Stomach (tissue), 9 donors: ENCODE data around the gene PROCR. TPM values are rescaled to one million over a fixed set of nuclear protein-coding genes. Genes with fewer than 3 reads are reported as not detected.
"Not testable (repeated sequence)": the region's sequence is repeated elsewhere in the genome, so short reads cannot be mapped to it uniquely, and the experiment has no call there.

ENCODE experiments used
- DNase-seq, 2 donors: peaks; one replicate each; pipeline versions ENCODE4 v3.0.0 to v3.0.0-alpha.2; 2013 to 2019
- H3K27ac ChIP-seq, 5 donors: fragments of 200-600 bp in 4 of 5; sonication (generic) in 4 of 5; one replicate each; pipeline ENCODE4 v1.5.1; 2013 to 2019; ENCODE audit warnings: mild to moderate bottlenecking in 1 of 5, moderate library complexity in 1 of 5
- H3K27me3 ChIP-seq, 3 donors: fragments of 200-600 bp; sonication (generic); one replicate each; pipeline ENCODE4 v1.5.1; 2017 to 2019; ENCODE audit warnings: mixed run types in 1 of 3
- H3K36me3 ChIP-seq, 4 donors: fragments of 200-600 bp; sonication (generic); 1 replicate in 3 of 4; 2 replicates in 1 of 4; pipeline ENCODE4 v1.5.1; 2016 to 2019
- H3K4me1 ChIP-seq, 4 donors: fragments of 200-600 bp; sonication (generic); one replicate each; pipeline ENCODE4 v1.5.1; 2016 to 2019
- H3K4me3 ChIP-seq, 4 donors: fragments of 200-600 bp; sonication (generic) in 3 of 4; one replicate each; pipeline ENCODE4 v1.5.1; 2016 to 2019; ENCODE audit warnings: mild to moderate bottlenecking in 1 of 4
- H3K9me3 ChIP-seq, 4 donors: fragments of 200-600 bp; sonication (generic); one replicate each; pipeline ENCODE4 v1.5.1; 2016 to 2019
- EP300 ChIP-seq: sonication (generic); formaldehyde crosslinking; IDR thresholded peaks from one replicate; pipeline ENCODE4 v1.6.1; 2017; ENCODE audit warnings: antibody characterized with exemption
- POLR2A ChIP-seq, 4 donors: fragments of 450-650 bp; IDR thresholded peaks; one replicate each; pipeline ENCODE4 v1.6.1; 2016; ENCODE audit warnings: antibody characterized with exemption in 4 of 4, control low read depth in 2 of 4, mild to moderate bottlenecking in 1 of 4, moderate library complexity in 1 of 4
- POLR2AphosphoS5 ChIP-seq, 3 donors: sonication (generic); formaldehyde crosslinking; IDR thresholded peaks; one replicate each; pipeline ENCODE4 v1.6.1; 2016; ENCODE audit warnings: antibody characterized with exemption in 3 of 3
- WGBS, 5 donors: extraction: QIAGEN DNeasy Blood & Tissue Kit in 3 of 5; methylation state at CpG; one replicate each; pipeline versions ENCODE4 v1.1.5 to v1.1.7; 2013 to 2018; 5-methylcytosine and 5-hydroxymethylcytosine counted together
- intact Hi-C: fragments of 100-400 bp; cut with DNase I; formaldehyde crosslinking; loops from one replicate; pipeline ENCODE4 v1.15.1; 2023; ENCODE audit warnings: low total_unique reads
- polyA plus RNA-seq, 3 donors: library from polyadenylated mRNA; stranded (reverse); fragments of 200-250 nt; gene quantifications; one replicate each; pipeline ENCODE4 v1.2.3, GENCODE V29; 2013
- total RNA-seq, 5 donors: library from RNA; depleted of rRNA; stranded (reverse); fragments of >200 nt; gene quantifications; one replicate each; pipeline versions ENCODE4 v1.1.0 to v1.2.3, GENCODE V29; 2014 to 2016
- TF ChIP-seq, protein P1 (sequence below), 7 experiments: fragments of 450-650 bp in 4 of 7; fragments of 200-600 bp in 3 of 7; sonication (generic) in 3 of 7; IDR thresholded peaks; one replicate each; pipeline ENCODE4 v1.5.1; 2016 to 2019; ENCODE audit warnings: antibody characterized with exemption in 7 of 7, control low read depth in 2 of 7, mild to moderate bottlenecking in 1 of 7
- donor health status: healthy with polysubstance abuse.
- donor health status: Bipolar disorder and iron deficiency.
- donor health status: healthy.

The PROCR gene
- total and polyA plus RNA-seq, 8 donors: 4.0 to 37.6 (median 14.4) TPM

DNA sequence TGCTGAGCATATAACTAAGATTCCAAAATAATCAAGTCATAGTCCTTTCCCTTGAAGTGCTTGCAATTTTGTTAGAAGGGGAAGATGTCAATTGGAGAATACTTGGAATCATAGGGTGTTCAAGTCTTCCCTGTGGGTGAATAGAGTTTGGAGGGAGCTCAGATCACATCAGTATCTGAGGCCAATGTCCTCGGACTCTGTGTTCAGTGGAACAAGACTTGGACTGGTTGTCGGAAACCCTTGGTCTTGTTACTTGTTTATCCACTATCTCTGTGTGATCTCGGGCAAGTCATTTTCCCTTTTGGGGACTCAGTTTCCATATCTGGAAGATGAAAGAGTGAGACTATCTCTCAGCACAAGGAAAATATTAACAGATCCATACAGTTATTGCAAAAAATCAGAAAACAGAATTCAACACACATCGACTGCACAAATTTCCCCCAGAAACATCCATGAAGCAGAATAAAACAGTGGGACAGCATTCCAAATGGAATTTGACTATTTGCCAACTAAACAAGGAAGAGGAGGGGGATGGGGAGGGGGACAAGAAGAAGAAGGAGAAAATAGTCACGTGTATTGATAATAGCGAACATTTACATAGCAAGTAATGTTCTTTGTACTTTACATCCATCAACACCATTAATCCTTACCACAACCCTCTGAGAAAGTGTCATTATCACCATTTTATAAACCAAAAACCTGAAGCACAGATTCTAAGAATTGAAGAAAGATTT lies 20.9 kb upstream of the PROCR start:
- 71 to 84% (median 74%) methylated on average over 6 of the region's 6 CpGs for WGBS, 5 donors
- intact Hi-C loops: no loop called here
- H3K27ac ChIP-seq: peak overlapping the region in 2 of 5 donors; percentile 43 to 48
- no peak for TF ChIP-seq EP300
- TF ChIP-seq, protein P1, sequence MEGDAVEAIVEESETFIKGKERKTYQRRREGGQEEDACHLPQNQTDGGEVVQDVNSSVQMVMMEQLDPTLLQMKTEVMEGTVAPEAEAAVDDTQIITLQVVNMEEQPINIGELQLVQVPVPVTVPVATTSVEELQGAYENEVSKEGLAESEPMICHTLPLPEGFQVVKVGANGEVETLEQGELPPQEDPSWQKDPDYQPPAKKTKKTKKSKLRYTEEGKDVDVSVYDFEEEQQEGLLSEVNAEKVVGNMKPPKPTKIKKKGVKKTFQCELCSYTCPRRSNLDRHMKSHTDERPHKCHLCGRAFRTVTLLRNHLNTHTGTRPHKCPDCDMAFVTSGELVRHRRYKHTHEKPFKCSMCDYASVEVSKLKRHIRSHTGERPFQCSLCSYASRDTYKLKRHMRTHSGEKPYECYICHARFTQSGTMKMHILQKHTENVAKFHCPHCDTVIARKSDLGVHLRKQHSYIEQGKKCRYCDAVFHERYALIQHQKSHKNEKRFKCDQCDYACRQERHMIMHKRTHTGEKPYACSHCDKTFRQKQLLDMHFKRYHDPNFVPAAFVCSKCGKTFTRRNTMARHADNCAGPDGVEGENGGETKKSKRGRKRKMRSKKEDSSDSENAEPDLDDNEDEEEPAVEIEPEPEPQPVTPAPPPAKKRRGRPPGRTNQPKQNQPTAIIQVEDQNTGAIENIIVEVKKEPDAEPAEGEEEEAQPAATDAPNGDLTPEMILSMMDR (IDR thresholded peaks at IDR 0.05): no peak
- TF ChIP-seq POLR2A (IDR thresholded peaks at IDR 0.05): no peak
- no peak overlapping the region for H3K4me3 ChIP-seq
- no peaks in the 10 kb centered on the region for H3K9me3 ChIP-seq
- peak in 1 of 2 donors; percentile 30 for DNase-seq
- peaks cover 0 to 19% (median 17%) of the 10 kb centered on the region in 4 donors for H3K4me1 ChIP-seq
- no peaks in the 10 kb centered on the region for H3K27me3 ChIP-seq
- no peaks in the 10 kb centered on the region for H3K36me3 ChIP-seq

DNA sequence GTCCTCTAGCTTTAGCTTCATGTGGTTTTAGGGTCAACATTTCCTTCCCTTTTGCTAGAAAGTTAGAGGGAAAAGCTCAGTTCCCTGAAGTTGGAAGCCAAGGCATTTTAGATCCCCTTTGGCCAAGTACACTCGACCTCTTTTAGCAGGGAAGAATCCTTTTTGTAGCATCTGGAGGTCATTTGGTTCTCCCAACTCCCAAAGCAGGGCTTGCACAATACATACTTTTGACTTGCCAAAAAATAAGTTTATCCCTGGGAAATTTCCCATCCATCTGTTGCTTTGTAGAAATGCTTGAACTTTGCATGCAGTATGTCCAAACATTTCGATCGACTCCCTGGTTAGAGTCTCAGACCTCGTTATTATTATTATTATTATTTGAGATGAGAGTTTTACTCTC lies 20.1 kb upstream of the PROCR start:
- TF ChIP-seq POLR2AphosphoS5 (IDR thresholded peaks at IDR 0.05) (peak in 2 of 3 donors; percentile 32 to 33), EP300 (no peak)
- Histone ChIP-seq H3K27ac (peak overlapping the region in 2 of 5 donors; percentile 43 to 50), H3K27me3 (no peaks in the 10 kb centered on the region), H3K4me1 (peaks cover 0 to 11% (median 9%) of the 10 kb centered on the region in 4 donors), H3K4me3 (no peak overlapping the region), H3K9me3 (no peaks in the 10 kb centered on the region), H3K36me3 (no peaks in the 10 kb centered on the region)
- 58 to 79% (median 72%) methylated on average over 4 of the region's 4 CpGs for WGBS, 5 donors
- DNase-seq: peak in 1 of 2 donors; percentile 81
- intact Hi-C loops: no loop called here

DNA sequence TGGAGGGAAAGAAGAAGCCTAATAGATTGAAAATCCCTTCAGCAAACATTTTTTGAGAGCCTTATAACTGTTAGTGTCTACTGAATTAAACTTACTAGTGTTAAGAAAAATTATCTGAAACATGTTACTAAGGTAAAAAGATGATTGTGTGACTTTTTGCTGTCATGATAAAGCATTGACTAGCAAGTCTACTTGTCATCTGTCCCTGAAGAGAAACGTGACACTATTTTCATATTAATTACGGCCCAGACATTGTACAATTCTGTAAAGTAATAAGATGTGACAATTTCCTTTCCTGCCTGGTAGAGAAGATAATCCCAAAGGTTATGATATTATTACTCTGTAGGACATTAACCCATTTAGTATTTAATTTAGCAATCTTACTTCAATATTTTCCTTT lies 15.9 kb upstream of the PROCR start:
- no peaks in the 10 kb centered on the region for H3K27me3 ChIP-seq
- TF ChIP-seq EP300 (no peak), POLR2A (IDR thresholded peaks at IDR 0.05) (no peak), POLR2AphosphoS5 (IDR thresholded peaks at IDR 0.05) (no peak)
- TF ChIP-seq, protein P1 (IDR thresholded peaks at IDR 0.05): no peak
- WGBS, 5 donors: 69 to 90% (median 83%) methylated on average over 2 of the region's 2 CpGs
- no peak overlapping the region for H3K4me3 ChIP-seq
- no peak for DNase-seq
- H3K27ac ChIP-seq: no peak overlapping the region
- intact Hi-C loops: no loop called here
- no peaks in the 10 kb centered on the region for H3K9me3 ChIP-seq
- H3K4me1 ChIP-seq: no peaks in the 10 kb centered on the region
- no peaks in the 10 kb centered on the region for H3K36me3 ChIP-seq

DNA sequence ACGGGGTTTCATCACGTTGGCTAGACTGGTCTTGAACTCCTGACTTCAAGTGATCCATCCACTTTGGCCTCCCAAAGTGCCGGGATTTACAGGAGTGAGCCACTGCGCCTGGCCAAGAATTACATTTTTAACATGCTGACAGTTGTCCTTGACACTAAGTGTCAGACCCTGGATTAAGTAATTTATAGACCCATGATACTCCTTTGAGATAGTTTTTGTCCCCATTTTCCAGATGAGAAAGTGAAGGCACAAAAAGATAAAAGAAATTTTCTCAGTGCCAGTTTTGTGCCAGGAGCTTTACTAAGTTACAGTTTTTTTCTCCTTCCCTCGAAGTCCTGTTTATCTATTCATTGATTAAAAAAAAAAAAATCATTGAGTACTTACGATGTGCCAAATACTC lies 14.9 kb upstream of the PROCR start:
- Histone ChIP-seq H3K9me3 (no peaks in the 10 kb centered on the region), H3K27ac (no peak overlapping the region), H3K4me3 (no peak overlapping the region), H3K36me3 (no peaks in the 10 kb centered on the region), H3K27me3 (no peaks in the 10 kb centered on the region), H3K4me1 (no peaks in the 10 kb centered on the region)
- no peak for TF ChIP-seq EP300
- TF ChIP-seq, protein P1 (IDR thresholded peaks at IDR 0.05): no peak
- TF ChIP-seq POLR2A (IDR thresholded peaks at IDR 0.05): no peak
- no peak for TF ChIP-seq POLR2AphosphoS5 (IDR thresholded peaks at IDR 0.05)
- no peak for DNase-seq
- WGBS, 5 donors: 74 to 82% (median 77%) methylated on average over 6 of the region's 6 CpGs
- intact Hi-C loops: no loop called here

GRCh38 chr20:35160341-35160740 lies 11.5 kb upstream of the PROCR start:
- intact Hi-C loops, H3K4me3 ChIP-seq, H3K27ac ChIP-seq, H3K9me3 ChIP-seq, DNase-seq, H3K36me3 ChIP-seq, H3K4me1 ChIP-seq, H3K27me3 ChIP-seq: not testable (repeated sequence)
- WGBS, 5 donors: 92 to 98% (median 94%) methylated on average over 5 of the region's 5 CpGs

- H3K27ac ChIP-seq, intact Hi-C loops, H3K4me1 ChIP-seq: not testable (repeated sequence)
Measured at GRCh38 chr20:35164531-35164930, 7.3 kb upstream of the PROCR start.

More at GRCh38 chr20:35164531-35164930, 7.3 kb upstream of the PROCR start:
- H3K27me3 ChIP-seq, H3K4me3 ChIP-seq, H3K36me3 ChIP-seq, H3K9me3 ChIP-seq, DNase-seq: not testable (repeated sequence)
